Parathyroid adenoma (tissue), 2 donors: ENCODE results near the gene RAB40C.

Experiments used
- H2AFZ ChIP-seq: fragments of 300-600 bp; sonication (generic); one replicate; pipeline ENCODE4 v1.7.0; 2017; ENCODE audit warnings: antibody characterized with exemption, mild to moderate bottlenecking
- H3K27ac ChIP-seq: fragments of 300-600 bp; sonication (generic); one replicate; pipeline ENCODE4 v1.7.0; 2017
- H3K27me3 ChIP-seq: fragments of 300-600 bp; sonication (generic); one replicate; pipeline ENCODE4 v1.7.0; 2017; ENCODE audit warnings: low read length; ENCODE audit not compliant: control insufficient read depth, insufficient read depth
- H3K36me3 ChIP-seq: fragments of 300-600 bp; sonication (generic); one replicate; pipeline ENCODE4 v1.7.0; 2017; ENCODE audit warnings: low read length; ENCODE audit not compliant: control insufficient read depth, insufficient read depth
- H3K4me1 ChIP-seq: fragments of 300-600 bp; sonication (generic); one replicate; pipeline ENCODE4 v1.7.0; 2017; ENCODE audit warnings: control low read depth
- H3K4me2 ChIP-seq: fragments of 300-600 bp; sonication (generic); one replicate; pipeline ENCODE4 v1.7.0; 2017; ENCODE audit warnings: low read length
- H3K4me3 ChIP-seq: fragments of 300-600 bp; sonication (generic); one replicate; pipeline ENCODE4 v1.7.0; 2017; ENCODE audit warnings: low read depth, low read length
- H3K79me2 ChIP-seq: fragments of 300-600 bp; sonication (generic); one replicate; pipeline ENCODE4 v1.7.0; 2017; ENCODE audit warnings: control low read depth
- H3K9ac ChIP-seq: fragments of 300-600 bp; sonication (generic); one replicate; pipeline ENCODE4 v1.7.0; 2017; ENCODE audit warnings: mild to moderate bottlenecking
- H3K9me3 ChIP-seq: fragments of 300-600 bp; sonication (generic); one replicate; pipeline ENCODE4 v1.7.0; 2017; ENCODE audit warnings: low read length; ENCODE audit not compliant: control insufficient read depth
- CTCF ChIP-seq: fragments of 300-600 bp; sonication (generic); IDR thresholded peaks from one replicate; pipeline ENCODE4 v1.7.0; 2017; ENCODE audit warnings: antibody characterized with exemption, mild to moderate bottlenecking
- donor health status: primary hyperparathyroidism.

Gene RAB40C

GRCh38 chr16:589658-590187, at the start of gene RAB40C:
RAB40C (plus strand) TSS chr16:590066; CDS start chr16:590292, 226 bp downstream.
- Histone ChIP-seq H3K36me3 (no peaks in the 10 kb centered on the region), H3K4me3 (peak within 1 kb of the TSS; percentile 94), H2AFZ (peak within 1 kb of the TSS; percentile 91), H3K27ac (peak within 1 kb of the TSS; percentile 95), H3K4me1 (peaks cover 34% of the 10 kb centered on the region), H3K9me3 (no peaks in the 10 kb centered on the region), H3K27me3 (no peaks in the 10 kb centered on the region), H3K79me2 (peaks cover 11% of the 10 kb centered on the region), H3K9ac (peak within 1 kb of the TSS; percentile 58), H3K4me2 (peak within 1 kb of the TSS; percentile 79)
- no peak for TF ChIP-seq CTCF

DNA sequence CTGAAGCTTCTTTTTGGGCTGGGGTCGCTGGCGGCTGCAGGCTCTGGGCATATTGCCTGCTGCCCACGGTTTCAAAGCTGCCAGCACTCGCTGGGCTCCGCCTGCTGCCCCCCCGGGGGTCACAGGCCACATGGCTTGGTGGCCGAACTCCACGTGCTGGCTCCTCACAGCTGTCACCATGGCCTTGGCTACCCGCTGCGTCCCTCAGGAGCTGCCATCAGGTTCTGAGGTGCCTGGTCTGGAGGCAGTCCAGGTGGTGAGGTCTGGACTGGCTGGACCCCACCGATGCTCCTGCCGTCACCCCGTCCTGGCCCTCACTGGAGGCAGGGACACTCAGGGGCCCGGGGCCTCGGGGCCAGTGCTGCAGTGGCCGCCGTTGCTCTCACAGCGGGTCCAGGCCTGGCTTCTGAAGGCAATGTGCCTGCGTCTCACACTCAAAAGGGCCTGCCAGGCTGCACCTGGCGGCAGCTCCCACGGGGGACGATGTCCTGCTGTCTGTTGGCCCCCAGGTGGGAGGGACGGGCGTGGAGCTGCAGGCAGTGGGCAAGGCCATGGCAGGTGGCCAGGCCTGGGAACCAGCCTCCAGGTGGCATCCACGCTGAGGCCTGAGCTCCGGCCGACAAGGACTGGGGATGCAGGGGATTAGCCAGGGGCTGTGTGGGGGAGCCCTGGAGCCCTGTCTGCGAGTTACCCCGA, 49.1 kb upstream of the RAB40C start:
- TF ChIP-seq CTCF = no peak
- Histone ChIP-seq H3K27ac (no peak overlapping the region), H3K27me3 (no peaks in the 10 kb centered on the region), H3K79me2 (peaks cover 34% of the 10 kb centered on the region), H3K4me1 (no peaks in the 10 kb centered on the region), H3K9ac (no peak overlapping the region), H3K9me3 (no peaks in the 10 kb centered on the region), H3K36me3 (no peaks in the 10 kb centered on the region), H3K4me3 (no peak overlapping the region), H2AFZ (no peak overlapping the region), H3K4me2 (no peak overlapping the region)

DNA sequence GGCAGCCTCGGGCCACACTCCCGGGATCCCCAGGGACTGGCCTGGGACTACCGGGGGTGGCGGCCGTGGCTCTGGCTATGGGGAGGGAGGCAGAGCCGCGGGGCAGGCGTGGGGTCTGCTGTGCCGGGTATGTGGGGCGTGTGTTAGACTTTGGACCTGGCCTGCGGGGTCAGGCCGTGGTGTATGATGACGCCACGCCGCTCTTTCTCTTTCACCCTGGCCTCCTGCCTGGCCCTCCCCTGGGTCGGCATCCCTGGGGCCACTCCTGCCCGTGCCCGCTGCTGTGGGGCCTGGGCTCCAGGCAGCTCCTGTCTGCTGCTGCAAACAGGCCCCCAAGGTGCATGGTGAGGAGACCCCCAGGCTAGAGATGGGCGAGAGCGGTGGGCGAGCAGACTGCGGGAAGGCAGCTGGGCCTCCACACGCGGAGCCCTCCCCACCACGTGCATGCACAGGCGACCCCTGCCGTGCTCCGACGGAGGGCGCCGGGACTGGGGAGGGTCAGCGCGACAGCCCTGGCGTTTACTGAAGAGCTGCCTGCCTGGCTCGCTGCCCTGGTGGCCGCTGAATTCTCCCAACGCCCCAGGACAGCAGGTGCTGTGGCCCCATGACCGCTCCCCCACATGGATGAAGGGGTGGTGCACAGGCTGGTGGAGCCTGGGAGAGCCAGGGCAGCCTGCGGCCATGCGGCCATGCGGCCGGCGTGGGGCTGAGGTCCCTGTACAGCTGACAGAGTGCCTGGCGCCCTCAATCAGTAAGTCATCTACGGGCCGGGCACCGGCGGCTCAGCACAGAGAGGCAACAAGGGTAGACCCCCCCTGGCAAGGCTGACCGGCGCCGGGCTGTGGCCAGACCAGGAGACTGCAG, 46.3 kb upstream of the RAB40C start:
- no peaks in the 10 kb centered on the region for H3K4me1 ChIP-seq
- no peak overlapping the region for H3K27ac ChIP-seq
- H3K9me3 ChIP-seq = no peaks in the 10 kb centered on the region
- no peak overlapping the region for H2AFZ ChIP-seq
- no peaks in the 10 kb centered on the region for H3K36me3 ChIP-seq
- H3K4me2 ChIP-seq = no peak overlapping the region
- no peaks in the 10 kb centered on the region for H3K27me3 ChIP-seq
- H3K4me3 ChIP-seq = no peak overlapping the region
- TF ChIP-seq CTCF = no peak
- no peak overlapping the region for H3K9ac ChIP-seq
- peaks cover 22% of the 10 kb centered on the region for H3K79me2 ChIP-seq

GRCh38 chr16:544517-544916, 45.3 kb upstream of the RAB40C start:
- H3K27me3 ChIP-seq = no peaks in the 10 kb centered on the region
- peaks cover 16% of the 10 kb centered on the region for H3K79me2 ChIP-seq
- no peak overlapping the region for H3K4me3 ChIP-seq
- no peaks in the 10 kb centered on the region for H3K9me3 ChIP-seq
- no peaks in the 10 kb centered on the region for H3K36me3 ChIP-seq
- no peak for TF ChIP-seq CTCF
- no peak overlapping the region for H3K27ac ChIP-seq
- H3K9ac ChIP-seq = no peak overlapping the region
- no peaks in the 10 kb centered on the region for H3K4me1 ChIP-seq
- no peak overlapping the region for H3K4me2 ChIP-seq
- H2AFZ ChIP-seq = no peak overlapping the region
